ENCODE results near the gene BCL2L15.

- TF ChIP-seq CTCF (IDR thresholded peaks at IDR 0.05; ENCODE audit: borderline replicate concordance, extremely low read depth, low read length, poor library complexity, severe bottlenecking) (no peak), EZH2 (IDR thresholded peaks at IDR 0.05; ENCODE audit: borderline replicate concordance, low read depth, low read length, severe bottlenecking) (no peak)
Measured at GRCh38 chr1:113850127-113850796, 37.1 kb downstream of the BCL2L15 start.
